Calu3 (cell line): ENCODE data around the gene CACNA2D1. TPM values are rescaled to one million over a fixed set of nuclear protein-coding genes. Genes with fewer than 3 reads are reported as not detected.

ENCODE experiments used
- BruUV-seq: library from RNA; stranded (reverse); fragments of 400-500 nt; replicated peaks from 2 replicates; lab custom pipeline; 2021; lab: Mats Ljungman, UMichigan
- CTCF ChIA-PET: fragments of 300-600 bp; sonication (Branson Sonifier 250); formaldehyde crosslinking; loops from one replicate; lab custom pipeline; 2022; ENCODE audit warnings: antibody characterized with exemption; lab: Charles Lee
- DNase-seq: peaks from one replicate; pipeline ENCODE4 v3.0.0; 2022
- H3K27ac Mint-ChIP-seq: one replicate; pipeline ENCODE4 v1.8.0; 2022; ENCODE audit warnings: mixed read lengths; ENCODE audit not compliant: unreplicated experiment
- H3K27me3 Mint-ChIP-seq: one replicate; pipeline ENCODE4 v1.8.0; 2022; ENCODE audit warnings: mixed read lengths; ENCODE audit not compliant: unreplicated experiment
- H3K36me3 Mint-ChIP-seq: one replicate; pipeline ENCODE4 v1.8.0; 2022; ENCODE audit warnings: mild to moderate bottlenecking, moderate library complexity, mixed read lengths; ENCODE audit not compliant: insufficient read depth, unreplicated experiment
- H3K4me1 Mint-ChIP-seq: one replicate; pipeline ENCODE4 v1.8.0; 2022; ENCODE audit warnings: mild to moderate bottlenecking, low read depth, mixed read lengths; ENCODE audit not compliant: unreplicated experiment
- H3K4me3 Mint-ChIP-seq: one replicate; pipeline ENCODE4 v1.8.0; 2022; ENCODE audit warnings: mild to moderate bottlenecking, low read depth, moderate library complexity, mixed read lengths; ENCODE audit not compliant: unreplicated experiment
- H3K9me3 Mint-ChIP-seq: one replicate; pipeline ENCODE4 v1.8.0; 2022; ENCODE audit warnings: low read depth, mixed read lengths; ENCODE audit not compliant: unreplicated experiment
- CTCF ChIP-seq: fragments of 200-600 bp; IDR thresholded peaks from one replicate; pipeline ENCODE4 v1.8.0; 2022; ENCODE audit warnings: antibody characterized with exemption; ENCODE audit not compliant: unreplicated experiment
- intact Hi-C: fragments of 100-400 bp; cut with micrococcal nuclease; formaldehyde crosslinking; loops from one replicate; pipeline ENCODE4 v1.10.0; 2022; ENCODE audit not compliant: unreplicated experiment
- total RNA-seq: library from RNA; stranded (reverse); gene quantifications from 2 replicates; pipeline ENCODE4 v1.2.3, GENCODE V29; 2022

CACNA2D1 gene
- total RNA-seq, 1 experiment from 2014 or later, result 10.4 TPM

- intact Hi-C loops, result loop anchor here (10.0 kb wide), 1 partner anchor 125 kb away; no protein-coding TSS in a partner anchor
- BruUV-seq, result no TSS peak
- TF ChIP-seq CTCF, result no peak
- CTCF ChIA-PET, result no interaction called here
- DNase-seq, result no peak
- Mint-ChIP-seq H3K27me3 (no peaks in the 10 kb centered on the region), H3K4me1 (no peaks in the 10 kb centered on the region), H3K36me3 (no peaks in the 10 kb centered on the region), H3K27ac (no peak overlapping the region), H3K9me3 (no peaks in the 10 kb centered on the region), H3K4me3 (no peak overlapping the region)
Observed at GRCh38 chr7:82359426-82359825, 84.2 kb downstream of the CACNA2D1 start.

- Mint-ChIP-seq H3K4me1 (no peaks in the 10 kb centered on the region), H3K9me3 (no peaks in the 10 kb centered on the region), H3K36me3 (no peaks in the 10 kb centered on the region), H3K27me3 (no peaks in the 10 kb centered on the region), H3K27ac (no peak overlapping the region), H3K4me3 (no peak overlapping the region)
- TF ChIP-seq CTCF, result no peak
- no TSS peak for BruUV-seq
- CTCF ChIA-PET, result no interaction called here
- intact Hi-C loops, result loop anchor here (10.0 kb wide), 1 partner anchor 124 kb away; no protein-coding TSS in a partner anchor
- DNase-seq, result no peak
Observed at GRCh38 chr7:82358923-82359322, 84.7 kb downstream of the CACNA2D1 start.

- no TSS peak for BruUV-seq
Observed at GRCh38 chr7:82358009-82358578, 85.5 kb downstream of the CACNA2D1 start.

GRCh38 chr7:82348251-82348650 lies 95.3 kb downstream of the CACNA2D1 start:
- DNase-seq, result no peak
- CTCF ChIA-PET, result no interaction called here
- no TSS peak for BruUV-seq
- Mint-ChIP-seq H3K9me3 (no peaks in the 10 kb centered on the region), H3K36me3 (no peaks in the 10 kb centered on the region), H3K4me3 (no peak overlapping the region), H3K27me3 (no peaks in the 10 kb centered on the region), H3K4me1 (no peaks in the 10 kb centered on the region), H3K27ac (no peak overlapping the region)
- no peak for TF ChIP-seq CTCF
- intact Hi-C loops, result no loop called here

More at GRCh38 chr7:82358009-82358578, 85.5 kb downstream of the CACNA2D1 start:
- Mint-ChIP-seq H3K4me3 (no peak overlapping the region), H3K36me3 (no peaks in the 10 kb centered on the region), H3K4me1 (no peaks in the 10 kb centered on the region), H3K27me3 (no peaks in the 10 kb centered on the region), H3K27ac (no peak overlapping the region), H3K9me3 (no peaks in the 10 kb centered on the region)
- no peak for DNase-seq
- no peak for TF ChIP-seq CTCF
- intact Hi-C loops, result loop anchor here (10.0 kb wide), 1 partner anchor 123 kb away; no protein-coding TSS in a partner anchor
- CTCF ChIA-PET, result interaction anchor here (0.7 kb wide), 1 partner anchor 84 kb away, joined by 6 read pairs; no protein-coding TSS in a partner anchor
